HG02870 (cell line): ENCODE results near the gene SPAG7.

Source experiments
- ATAC-seq: cut with Tn5 transposase; IDR thresholded peaks from one replicate; pipeline ENCODE4 v1.9.1; 2021; ENCODE audit warnings: mild to moderate bottlenecking, moderate library complexity; ENCODE audit not compliant: unreplicated experiment

Gene SPAG7

GRCh38 chr17:4978726-4979125, 11.1 kb upstream of the SPAG7 start:
- ATAC-seq, result no peak

- no peak for ATAC-seq
Measured at GRCh38 chr17:4974115-4974670, 6.6 kb upstream of the SPAG7 start.

- ATAC-seq, result no peak
Measured at GRCh38 chr17:4973256-4974114, 5.9 kb upstream of the SPAG7 start.

- ATAC-seq, result no peak
Measured at GRCh38 chr17:4972752-4973151, 5.1 kb upstream of the SPAG7 start.

GRCh38 chr17:4972322-4972721, 4.7 kb upstream of the SPAG7 start:
- ATAC-seq, result no peak

GRCh38 chr17:4971826-4972225, 4.2 kb upstream of the SPAG7 start:
- ATAC-seq, result no peak

GRCh38 chr17:4970273-4970672, 2.7 kb upstream of the SPAG7 start:
- ATAC-seq, result no peak

GRCh38 chr17:4969551-4970173, 2.0 kb upstream of the SPAG7 start:
- no peak for ATAC-seq

GRCh38 chr17:4969047-4969550, 1.5 kb upstream of the SPAG7 start:
- no peak for ATAC-seq

- no peak for ATAC-seq
Measured at GRCh38 chr17:4968486-4969046, 949 bp upstream of the SPAG7 start.

GRCh38 chr17:4966844-4967538, 626 bp downstream of the SPAG7 start:
- peak; percentile 83 for ATAC-seq

GRCh38 chr17:4965311-4965986, 2.2 kb downstream of the SPAG7 start:
- ATAC-seq, result no peak

GRCh38 chr17:4960279-4960922, 7.2 kb downstream of the SPAG7 start:
- ATAC-seq, result no peak

- ATAC-seq, result no peak
Measured at GRCh38 chr17:4959261-4959965, 8.2 kb downstream of the SPAG7 start.

- no peak for ATAC-seq
Measured at GRCh38 chr17:4958102-4958501, 9.5 kb downstream of the SPAG7 start.

GRCh38 chr17:4956493-4957061, 11.0 kb downstream of the SPAG7 start:
- no peak for ATAC-seq

GRCh38 chr17:4955091-4955490, 12.5 kb downstream of the SPAG7 start:
- no peak for ATAC-seq

- no peak for ATAC-seq
Measured at GRCh38 chr17:4953451-4953961, 14.1 kb downstream of the SPAG7 start.

- ATAC-seq, result no peak
Measured at GRCh38 chr17:4951486-4951885, 16.1 kb downstream of the SPAG7 start.
